ENCODE measurements around the gene LARP7.
"Not testable (repeated sequence)": the region's sequence is repeated elsewhere in the genome, so short reads cannot be mapped to it uniquely, and the experiment has no call there.

LARP7 gene

DNA sequence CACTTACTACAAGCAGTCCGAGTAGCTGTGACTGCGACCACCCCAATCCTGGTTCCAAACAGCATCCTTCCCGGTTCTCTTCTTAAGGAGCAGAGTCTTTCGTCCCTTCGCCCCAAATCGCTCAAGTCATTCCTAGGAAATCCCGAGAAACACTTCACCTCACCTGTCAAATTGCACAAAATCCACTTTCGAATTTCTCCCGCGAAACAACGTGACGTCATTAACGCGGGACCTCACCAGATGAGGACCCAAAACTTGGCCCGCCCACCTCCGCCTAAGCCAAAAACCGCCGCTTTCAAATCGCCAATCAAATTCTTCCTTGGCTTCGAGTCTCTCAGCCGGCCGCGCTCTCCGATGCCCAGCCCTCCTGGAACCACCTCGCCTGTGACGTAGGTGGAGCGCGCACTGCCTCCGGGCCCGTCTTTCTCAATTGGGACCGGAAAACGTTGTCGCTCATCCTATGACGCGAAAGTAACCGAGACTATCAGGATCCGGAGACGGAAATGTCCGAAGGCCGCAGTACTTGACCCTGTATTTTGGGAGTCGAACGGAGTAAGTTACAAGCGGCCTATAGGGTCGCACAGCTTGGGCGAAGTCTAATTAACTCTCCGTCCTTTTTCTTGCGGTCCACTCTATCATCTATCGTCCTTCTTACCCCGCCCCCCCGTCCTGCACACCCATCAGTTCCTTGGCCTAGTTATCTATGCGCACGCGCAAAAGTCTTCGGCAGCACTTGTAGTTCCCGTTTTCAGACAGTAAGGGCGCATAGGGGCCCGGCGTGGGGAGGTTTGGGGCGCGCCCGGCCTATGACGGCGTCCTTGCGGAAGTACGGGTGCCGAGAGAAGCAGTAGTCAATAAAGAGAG is at the start of gene LARP7, which contains the start of gene ZGRF1:
Gene LARP7 (plus strand): TSS at position 456 of the 864 bp plus-strand sequence. CDS start 7,527 bp downstream, outside the sequence.
Gene ZGRF1 (minus strand): TSS at position 222 of the 864 bp plus-strand sequence. CDS start 3,733 bp downstream, outside the sequence.
- peak; percentile 98 for DNase-seq

DNA sequence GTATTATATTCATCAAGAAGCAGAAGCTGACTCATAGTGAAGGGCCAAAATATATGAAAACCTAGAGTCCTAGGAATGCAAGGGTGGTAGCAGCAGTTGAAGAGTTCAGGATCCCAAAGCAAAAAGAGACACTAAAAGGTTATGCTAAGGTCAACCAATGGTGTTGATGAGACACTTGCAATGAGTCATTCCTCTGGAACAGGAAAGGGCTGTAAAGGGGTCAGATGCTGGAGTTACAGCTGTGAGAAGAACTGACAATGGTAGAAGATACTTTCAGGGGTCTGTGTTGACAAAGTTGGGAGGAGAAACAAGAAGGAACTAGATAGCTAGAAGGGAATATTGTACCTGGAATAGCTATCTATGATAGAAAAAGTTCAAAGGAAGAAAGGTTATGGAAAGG is 47.7 kb upstream of the LARP7 start:
- no peak for DNase-seq

DNA sequence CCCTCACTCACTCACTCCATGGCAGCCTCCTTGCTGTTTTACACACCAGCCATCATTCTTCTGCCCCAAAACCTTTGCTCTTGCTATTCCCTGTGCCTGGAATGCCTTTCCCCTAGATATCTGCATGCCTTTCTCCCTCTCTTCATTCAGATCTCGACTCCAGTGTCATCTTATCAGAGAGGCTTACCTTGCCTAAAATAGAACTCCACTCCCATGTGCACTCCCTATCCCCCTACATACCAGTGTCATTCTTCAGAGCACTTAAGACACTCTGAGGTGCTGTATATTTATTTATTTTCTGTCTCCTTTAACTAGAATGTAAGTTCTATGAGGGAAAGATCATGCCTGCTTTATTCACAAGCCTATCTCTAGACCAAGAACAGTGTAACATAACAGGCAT is 45.4 kb upstream of the LARP7 start:
- no peak for DNase-seq

DNA sequence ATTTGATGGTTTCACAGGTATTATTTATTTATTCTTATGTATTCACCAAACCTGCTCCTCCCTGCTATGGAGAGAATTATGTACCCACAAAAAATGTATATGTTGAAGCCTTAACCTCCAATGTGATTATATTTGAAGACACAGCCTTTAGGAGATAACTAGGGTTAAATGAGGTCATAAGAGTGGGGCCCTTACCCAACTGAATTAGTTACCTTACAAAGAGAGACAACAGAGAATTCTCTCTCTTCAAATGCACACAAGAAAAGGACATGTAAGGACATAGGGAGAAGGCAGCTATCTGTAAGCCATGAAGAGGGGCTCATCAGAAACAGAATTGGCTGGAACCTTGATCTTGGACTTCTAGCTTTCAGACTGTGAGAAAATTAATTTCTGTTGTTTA is 44.2 kb upstream of the LARP7 start:
- DNase-seq, result no peak

DNA sequence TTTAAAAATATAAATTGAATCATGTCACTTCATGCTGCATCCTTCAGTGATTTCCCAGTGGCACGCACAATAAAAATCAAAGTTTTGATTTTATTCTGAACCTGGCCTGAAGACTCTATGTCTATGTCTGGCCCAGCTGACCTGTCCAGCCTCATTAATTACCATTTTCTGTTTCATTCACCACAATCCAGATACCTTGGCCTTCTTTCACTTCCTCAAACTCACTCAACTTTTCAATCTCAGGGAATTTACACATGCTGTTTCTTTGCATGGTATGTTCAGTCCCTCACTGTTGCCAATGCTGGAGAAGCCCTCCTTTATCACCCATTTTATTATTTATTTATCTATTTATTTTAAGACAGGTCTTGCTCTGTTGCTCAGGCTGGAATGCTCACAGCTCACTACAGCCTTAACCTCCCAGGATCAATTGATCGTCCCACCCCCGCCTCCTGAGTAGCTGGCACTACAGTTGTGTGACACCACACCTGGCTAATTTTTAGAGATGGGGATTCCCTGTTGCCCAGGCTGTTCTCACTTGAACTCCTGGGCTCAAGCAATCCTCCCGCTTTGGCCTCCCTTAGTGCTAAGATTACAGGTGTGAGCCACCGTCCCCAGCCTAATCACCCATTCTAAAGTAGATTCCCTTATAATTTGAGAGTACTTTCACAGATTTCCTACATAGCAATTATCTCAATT is 43.4 kb upstream of the LARP7 start:
- DNase-seq, result no peak

DNA sequence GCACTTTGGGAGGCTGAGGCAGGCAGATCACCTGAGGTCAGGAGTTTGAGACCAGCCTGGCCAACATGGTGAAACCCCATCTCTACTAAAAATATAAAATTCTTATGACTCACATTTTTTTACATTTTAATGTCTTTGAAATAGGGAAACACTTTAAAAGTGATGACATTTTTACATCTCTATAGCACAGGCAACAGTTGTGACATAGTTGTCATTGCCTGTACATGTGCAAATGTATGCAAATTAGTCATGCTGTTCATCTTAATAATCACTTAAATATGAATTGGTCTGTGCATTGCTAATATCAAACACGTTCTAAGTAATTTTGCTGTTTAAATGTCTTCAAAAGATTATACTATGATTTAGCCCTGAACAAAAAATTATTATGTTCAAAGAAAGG is 42.0 kb upstream of the LARP7 start:
- no peak for DNase-seq

DNA sequence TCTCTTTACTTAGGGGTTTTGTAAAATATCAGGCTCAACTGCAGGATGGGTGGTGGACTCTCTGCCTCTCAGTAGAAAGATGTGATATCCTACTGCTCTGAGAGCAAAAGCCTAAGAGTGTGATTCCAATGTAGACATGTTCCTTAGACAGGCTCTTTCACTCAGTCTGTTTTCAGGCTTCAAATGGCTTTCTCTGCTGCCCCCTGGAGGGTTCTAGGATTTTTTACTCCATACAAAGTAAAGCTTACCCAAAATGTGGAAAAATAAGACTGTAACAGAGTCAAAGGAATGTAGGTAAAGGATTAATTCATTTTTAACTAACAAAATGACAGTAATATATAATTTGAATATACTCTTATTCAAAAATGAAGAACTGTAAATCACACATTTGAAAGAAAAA is 32.4 kb upstream of the LARP7 start:
- DNase-seq, result peak; percentile 22

DNA sequence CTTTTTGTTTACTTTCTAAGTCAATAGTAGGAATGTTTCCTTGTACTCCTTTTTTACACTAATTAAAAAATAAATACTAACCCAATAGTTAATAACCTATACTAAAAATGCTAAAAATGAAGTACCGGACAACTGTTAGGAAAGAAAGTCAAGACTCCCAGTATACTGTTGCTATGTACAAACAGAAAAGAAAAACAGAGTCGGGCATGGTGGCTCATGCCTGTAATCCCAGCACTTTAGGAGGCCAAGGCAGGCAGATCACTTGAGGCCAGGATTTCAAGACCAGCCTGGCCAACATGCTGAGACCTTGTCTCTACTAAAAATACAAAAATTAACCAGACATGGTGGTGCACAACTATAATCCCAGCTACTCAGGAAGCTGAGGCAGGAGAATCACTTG is 24.1 kb upstream of the LARP7 start:
- DNase-seq, result not testable (repeated sequence)

DNA sequence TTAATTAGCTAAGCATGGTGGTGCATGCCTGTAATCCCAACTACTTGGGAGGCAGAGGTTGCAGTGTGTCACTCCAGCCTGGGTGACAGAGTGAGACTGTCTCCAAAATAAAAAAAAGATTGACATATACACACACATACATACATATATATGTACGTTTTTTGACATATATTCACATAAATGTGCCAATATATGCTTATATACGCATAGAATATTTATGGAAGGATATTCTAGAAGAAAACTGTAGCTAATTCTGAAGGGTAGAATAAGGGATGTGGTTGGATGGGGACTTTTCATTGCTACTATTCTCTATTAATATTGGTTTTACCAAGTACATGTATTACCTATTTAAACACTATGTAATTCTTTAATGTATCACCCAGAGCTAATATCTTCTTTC is 20.0 kb upstream of the LARP7 start:
- no peak for DNase-seq

DNA sequence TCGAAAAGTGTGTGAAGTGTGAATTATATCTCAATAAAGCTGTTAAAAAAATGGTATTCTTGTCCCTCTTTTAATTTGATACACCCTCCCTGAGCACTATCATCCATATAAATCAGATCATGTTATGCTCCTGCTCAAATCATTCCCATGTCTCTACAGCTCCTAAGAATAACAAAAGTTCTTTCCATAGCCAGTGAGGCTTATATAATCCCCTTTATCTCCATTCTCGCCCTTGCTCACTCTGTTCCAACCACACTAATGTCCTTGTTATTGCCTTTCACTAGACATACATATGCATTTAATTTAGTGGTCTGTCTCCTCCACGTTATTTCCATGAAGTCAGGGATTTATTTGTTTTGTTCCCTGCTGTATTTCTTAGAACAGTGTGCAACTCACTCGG is 10.7 kb upstream of the LARP7 start:
- DNase-seq, result no peak

DNA sequence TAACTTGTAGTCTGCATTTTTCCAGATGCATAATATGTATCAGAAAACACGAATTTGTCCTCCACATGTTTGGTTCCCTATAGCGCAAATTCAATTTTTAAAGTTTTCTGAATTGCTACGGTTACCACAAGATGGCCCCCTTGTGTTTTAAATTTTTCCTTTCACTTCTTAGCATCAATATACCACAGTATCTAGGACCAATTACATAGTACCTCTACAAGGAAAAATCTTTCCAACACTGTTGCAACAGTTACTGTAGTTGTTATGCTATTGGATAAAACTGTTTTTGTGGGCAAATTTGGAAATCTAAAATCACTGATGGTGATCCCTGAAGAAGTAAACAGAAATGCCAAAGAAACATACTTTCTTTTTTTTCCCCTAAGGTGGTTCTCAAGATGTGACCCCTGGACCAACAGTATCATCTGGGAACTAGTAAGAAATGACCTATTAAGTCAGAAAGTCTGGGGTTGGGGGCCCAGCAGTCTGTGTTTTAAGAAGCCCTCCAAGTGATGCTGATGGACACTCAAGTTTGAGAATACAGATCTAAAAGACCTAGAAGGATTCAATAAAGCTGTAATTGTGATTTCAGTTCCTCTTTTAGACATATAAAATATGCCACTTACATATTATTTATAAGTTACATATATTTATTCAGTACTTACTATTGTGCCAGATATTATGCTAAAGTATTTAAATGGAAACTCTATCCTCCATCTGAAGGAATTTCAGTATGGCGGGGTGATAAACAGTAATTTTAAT is 3.3 kb upstream of the LARP7 start:
- peak; percentile 12 for DNase-seq

DNA sequence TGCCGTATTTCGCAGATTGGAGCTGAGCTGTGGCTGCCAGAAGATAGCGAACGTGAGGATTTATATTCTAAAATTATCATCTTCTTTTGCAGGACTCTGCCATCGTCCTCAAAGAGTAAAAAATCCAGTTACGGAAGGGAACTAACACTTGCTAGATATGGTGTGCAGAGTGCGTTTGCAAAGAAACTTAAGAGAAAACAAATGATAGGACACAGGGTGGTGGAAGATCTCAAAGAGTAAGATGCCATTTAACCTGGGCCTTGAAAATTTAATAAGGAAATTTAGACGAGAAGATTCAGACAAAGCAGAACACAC is 566 bp downstream of the LARP7 start:
- no peak for DNase-seq

DNA sequence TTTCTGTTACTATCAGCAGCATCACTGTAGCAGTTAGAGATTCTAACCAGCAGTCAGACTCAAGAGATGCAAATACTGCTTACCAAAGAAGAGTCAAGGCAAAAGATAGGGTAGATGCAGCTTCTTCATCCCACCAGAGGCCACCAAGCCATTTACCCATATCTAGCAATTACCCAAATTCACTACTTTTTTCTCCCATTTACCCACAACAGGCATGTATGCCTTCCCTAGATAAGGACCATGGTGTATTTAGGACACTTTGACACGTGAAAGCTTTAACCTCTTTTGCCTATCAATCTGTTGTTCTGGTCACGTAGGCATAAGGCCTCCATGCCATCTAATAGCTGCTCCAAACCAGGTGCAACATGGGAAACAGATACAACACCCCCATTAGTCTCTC is 5.6 kb downstream of the LARP7 start:
- DNase-seq, result no peak

DNA sequence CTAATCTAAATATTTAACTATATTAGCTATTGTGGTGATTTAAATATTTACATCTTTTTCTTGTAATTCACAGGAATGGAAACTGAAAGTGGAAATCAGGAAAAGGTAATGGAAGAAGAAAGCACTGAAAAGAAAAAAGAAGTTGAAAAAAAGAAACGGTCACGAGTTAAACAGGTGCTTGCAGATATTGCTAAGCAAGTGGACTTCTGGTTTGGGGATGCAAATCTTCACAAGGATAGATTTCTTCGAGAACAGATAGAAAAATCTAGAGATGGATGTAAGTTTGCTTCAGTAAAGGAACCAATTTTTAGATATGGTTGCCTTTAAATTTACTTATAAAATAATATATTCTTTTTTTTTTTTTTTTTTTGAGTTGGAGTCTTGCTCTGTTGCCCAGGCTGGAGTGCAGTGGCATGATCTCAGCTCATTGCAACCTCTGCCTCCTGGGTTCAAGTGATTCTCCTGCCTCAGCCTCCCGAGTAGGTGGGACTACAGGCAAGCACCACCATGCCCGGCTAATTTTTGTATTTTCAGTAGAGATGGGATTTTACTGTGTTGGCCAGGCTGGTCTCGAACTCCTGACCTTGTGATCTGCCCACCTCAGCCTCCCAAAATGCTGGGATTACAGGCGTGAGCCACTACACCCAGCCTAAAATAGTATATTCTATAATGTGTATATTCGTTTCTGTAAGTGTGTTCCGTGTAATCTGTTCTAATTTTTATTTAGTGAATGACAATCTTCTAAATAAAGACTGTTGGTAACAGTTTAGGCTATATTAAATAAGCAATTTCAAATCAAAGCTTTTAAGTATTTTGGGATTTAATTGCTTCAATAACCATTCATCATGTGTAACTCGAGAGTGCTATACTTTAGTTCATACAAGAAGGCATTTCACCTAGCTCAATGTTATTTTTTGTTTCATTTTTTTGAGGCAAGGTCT is 7.9 kb downstream of the LARP7 start:
- not testable (repeated sequence) for DNase-seq

DNA sequence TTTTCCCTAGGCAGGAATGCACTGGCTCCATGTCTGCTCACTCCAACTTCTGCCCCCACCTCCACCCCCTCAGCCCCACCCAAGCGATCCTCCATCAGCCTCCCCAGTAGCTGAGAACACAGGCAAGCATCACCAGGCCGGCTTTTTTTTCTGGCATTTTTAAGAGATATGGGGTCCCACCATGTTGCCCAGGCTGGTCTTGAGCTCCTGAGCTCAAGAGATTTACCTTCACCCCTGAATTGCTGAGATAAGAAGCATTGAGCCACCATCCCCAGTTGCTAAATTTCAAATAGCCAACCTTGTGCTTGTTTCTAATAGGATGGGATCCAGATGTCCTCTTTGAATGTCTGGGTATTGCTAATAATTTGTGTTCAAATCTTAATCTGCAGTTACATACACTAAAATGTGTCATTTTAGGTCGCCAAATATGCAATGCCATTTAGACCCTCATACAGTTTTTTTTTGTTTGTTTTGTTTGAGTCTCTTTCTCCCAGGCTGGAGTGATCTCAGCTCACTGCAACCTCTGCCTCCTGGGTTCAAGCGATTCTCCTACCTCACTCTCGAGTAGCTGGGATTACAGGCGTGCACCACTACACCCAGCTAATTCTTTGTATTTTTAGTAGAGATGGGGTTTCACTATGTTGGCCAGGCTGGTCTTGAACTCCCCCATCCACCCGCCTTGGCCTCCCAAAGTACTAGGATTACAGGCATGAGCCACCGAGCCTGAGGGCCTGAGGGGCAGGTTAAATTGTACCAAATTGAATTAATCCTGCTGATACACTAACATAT is 8.8 kb downstream of the LARP7 start:
- no peak for DNase-seq

DNA sequence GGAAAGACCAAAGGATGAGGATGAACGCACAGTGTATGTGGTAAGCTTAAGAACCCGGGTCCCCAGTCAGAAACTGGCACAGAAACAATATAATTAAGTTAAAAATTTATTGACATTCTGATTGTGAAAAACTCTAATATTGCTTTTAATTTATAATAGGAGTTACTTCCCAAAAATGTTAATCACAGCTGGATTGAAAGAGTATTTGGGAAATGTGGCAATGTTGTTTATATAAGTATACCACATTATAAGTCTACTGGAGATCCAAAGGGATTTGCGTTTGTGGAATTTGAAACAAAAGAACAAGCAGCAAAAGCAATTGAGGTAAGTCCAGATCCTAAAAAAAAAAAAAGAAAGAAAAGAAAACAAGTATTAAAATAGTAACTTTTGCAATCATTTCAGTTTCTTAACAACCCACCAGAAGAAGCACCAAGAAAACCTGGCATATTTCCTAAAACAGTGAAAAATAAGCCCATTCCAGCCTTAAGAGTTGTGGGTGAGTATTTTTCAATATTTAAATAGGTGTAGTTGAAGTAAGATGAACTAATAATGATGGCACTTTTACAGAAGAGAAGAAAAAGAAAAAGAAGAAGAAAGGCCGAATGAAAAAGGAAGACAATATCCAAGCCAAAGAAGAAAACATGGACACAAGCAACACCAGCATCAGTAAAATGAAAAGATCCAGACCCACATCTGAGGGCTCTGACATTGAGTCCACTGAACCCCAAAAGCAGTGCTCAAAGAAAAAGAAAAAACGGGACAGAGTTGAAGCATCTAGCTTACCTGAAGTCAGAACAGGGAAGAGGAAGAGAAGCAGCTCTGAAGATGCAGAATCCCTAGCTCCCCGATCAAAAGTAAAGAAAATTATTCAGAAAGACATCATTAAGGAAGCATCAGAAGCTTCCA is 9.9 kb downstream of the LARP7 start:
- DNase-seq, result no peak

DNA sequence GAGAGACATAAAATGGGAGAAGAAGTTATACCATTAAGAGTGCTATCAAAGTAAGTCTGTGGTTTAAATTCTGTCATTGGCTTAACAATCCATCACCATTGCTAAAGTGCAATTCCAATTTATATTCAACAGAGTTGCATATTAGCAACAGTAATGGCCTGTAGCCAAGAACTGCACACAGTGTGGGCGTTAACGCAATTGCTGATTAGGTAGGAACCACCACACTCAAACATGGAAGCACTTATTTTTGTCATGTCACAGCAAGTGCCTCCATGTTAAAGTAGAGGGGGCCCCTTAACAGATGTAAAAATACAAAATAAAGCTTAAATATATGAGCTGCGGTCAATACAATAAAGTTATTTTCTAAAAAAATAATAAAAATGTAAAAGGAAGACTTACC is 10.8 kb downstream of the LARP7 start:
- no peak for DNase-seq

DNA sequence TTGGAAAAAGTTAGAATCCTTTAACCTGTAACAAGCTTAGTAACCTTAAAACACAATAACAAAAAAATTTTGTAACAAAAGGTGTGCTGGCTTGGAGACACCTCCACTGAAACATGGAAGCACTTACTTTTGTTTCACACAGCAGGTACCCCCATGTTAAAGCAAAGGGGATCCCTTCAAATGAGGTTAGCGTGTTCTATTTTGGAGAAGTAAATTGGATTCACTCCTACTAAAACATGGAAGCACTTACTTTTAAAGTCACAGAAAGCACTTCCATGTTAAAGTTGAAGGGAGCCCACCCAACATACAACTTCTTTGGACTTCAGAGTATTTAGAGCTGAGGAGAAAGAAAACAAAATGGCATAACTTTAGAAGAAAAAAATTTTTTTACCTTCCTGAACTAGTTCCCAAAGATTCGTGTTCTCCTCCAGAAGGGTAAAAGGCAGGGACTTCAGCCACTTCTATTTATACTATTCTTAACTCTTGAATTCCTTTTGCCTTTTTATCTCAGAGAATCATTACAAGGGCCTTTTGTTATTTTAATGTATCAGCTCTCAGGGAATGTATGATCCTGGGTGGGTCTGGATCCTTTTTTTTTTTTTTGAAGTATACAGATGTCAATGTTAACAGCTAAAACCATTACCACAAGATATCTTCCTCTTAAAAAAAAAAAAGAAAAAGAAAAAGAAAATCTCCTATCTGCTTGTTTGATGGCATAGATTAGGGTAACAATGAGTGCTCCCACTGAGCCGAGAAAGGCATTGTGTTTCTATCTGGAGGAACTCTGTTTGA is 11.5 kb downstream of the LARP7 start:
- DNase-seq, result no peak

DNA sequence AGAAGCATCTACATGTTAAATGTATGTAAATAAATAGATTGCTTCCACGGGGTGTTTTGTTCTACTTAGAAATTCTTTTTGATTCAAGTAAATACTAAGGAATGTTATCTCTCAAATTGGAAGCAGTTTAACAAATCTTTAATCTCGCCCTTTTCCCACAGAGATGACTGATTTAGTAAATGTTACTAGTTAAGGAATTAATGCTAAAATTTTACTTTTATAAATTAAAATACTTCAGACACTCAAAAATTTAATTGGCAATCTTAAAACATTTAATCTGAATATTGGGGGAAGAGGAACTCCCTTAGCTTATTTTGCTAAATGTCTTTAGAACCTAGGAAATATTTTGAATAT is 12.1 kb downstream of the LARP7 start:
- DNase-seq, result no peak

DNA sequence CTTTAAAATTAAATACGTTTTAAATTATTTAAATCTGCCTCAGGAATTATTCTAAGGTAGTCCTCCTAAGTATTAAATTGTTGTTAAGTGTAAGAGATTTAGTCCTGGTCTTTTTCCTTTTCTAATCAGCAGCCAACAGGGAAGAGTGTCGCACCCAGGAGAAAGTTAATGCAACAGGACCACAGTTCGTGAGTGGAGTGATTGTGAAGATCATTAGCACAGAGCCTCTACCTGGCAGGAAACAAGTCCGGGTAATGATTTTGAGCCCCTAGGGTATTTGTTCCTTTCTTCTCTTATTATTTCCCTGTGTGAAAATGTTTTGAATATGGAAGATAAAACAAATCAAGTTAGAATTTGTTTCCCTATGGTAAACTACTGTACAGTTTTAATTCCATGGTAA is 13.4 kb downstream of the LARP7 start:
- no peak for DNase-seq
